GM12891 (cell line): ENCODE measurements around the gene DLGAP1.

Source experiments
- DNase-seq: peaks from one replicate; pipeline ENCODE4 v3.0.0; 2011; ENCODE audit warnings: low spot score; ENCODE audit not compliant: insufficient read length
- FAIRE-seq: peaks from 2 replicates; lab custom pipeline; 2011; peaks lifted over from hg19 to GRCh38; lab: Jason Lieb, UNC
- PAX5 ChIP-seq: IDR thresholded peaks from 2 replicates; pipeline ENCODE4 v1.6.1; 2011; ENCODE audit warnings: low read length, moderate library complexity, mild to moderate bottlenecking; ENCODE audit not compliant: insufficient read depth, severe bottlenecking
- POLR2A ChIP-seq: IDR thresholded peaks from 2 replicates; pipeline ENCODE4 v1.6.1; 2011; ENCODE audit warnings: low read depth, low read length, control low read depth
- POLR2AphosphoS5 ChIP-seq: IDR thresholded peaks from 2 replicates; pipeline ENCODE4 v1.6.1; 2011; ENCODE audit warnings: low read depth, low read length, control low read depth
- POU2F2 ChIP-seq: IDR thresholded peaks from 2 replicates; pipeline ENCODE4 v1.6.1; 2011; ENCODE audit warnings: low read depth, mild to moderate bottlenecking, control low read depth, low read length, moderate library complexity
- SPI1 ChIP-seq: IDR thresholded peaks from 2 replicates; pipeline ENCODE4 v1.6.1; 2011; ENCODE audit warnings: low read depth, low read length, control low read depth
- TAF1 ChIP-seq: IDR thresholded peaks from 2 replicates; pipeline ENCODE4 v1.6.1; 2011; ENCODE audit warnings: low read depth, low read length, control low read depth

Gene DLGAP1

GRCh38 chr18:4248686-4249085, 206.4 kb downstream of the DLGAP1 start:
- TF ChIP-seq PAX5 (no peak), SPI1 (no peak), TAF1 (no peak), POLR2AphosphoS5 (no peak), POU2F2 (no peak), POLR2A (no peak)
- DNase-seq, result no peak
- FAIRE-seq, result no peak

GRCh38 chr18:4246374-4246773, 208.7 kb downstream of the DLGAP1 start:
- FAIRE-seq (no peak), DNase-seq (no peak)
- TF ChIP-seq TAF1 (no peak), POU2F2 (no peak)

- no peak for DNase-seq
- TF ChIP-seq POLR2A (no peak), SPI1 (no peak), PAX5 (no peak), TAF1 (no peak), POLR2AphosphoS5 (no peak), POU2F2 (no peak)
- FAIRE-seq, result no peak
Measured at GRCh38 chr18:4245456-4245855, 209.7 kb downstream of the DLGAP1 start.

- DNase-seq, result no peak
- TF ChIP-seq POLR2A (no peak), TAF1 (no peak), PAX5 (no peak), POLR2AphosphoS5 (no peak), POU2F2 (no peak), SPI1 (no peak)
- FAIRE-seq, result no peak
Measured at GRCh38 chr18:4242431-4243161, 212.5 kb downstream of the DLGAP1 start.

GRCh38 chr18:4241090-4241617, 214.0 kb downstream of the DLGAP1 start:
- FAIRE-seq (no peak), DNase-seq (no peak)
- TF ChIP-seq SPI1, result no peak
- TF ChIP-seq TAF1, result no peak

- no peak for TF ChIP-seq POLR2AphosphoS5
- no peak for TF ChIP-seq TAF1
- no peak for TF ChIP-seq POLR2A
- TF ChIP-seq SPI1, result no peak
- TF ChIP-seq POU2F2, result no peak
- TF ChIP-seq PAX5, result no peak
- DNase-seq, result no peak
- FAIRE-seq, result no peak
Measured at GRCh38 chr18:4238966-4239365, 216.1 kb downstream of the DLGAP1 start.

- no peak for FAIRE-seq
- DNase-seq, result no peak
- TF ChIP-seq SPI1 (no peak), POLR2A (no peak), POLR2AphosphoS5 (no peak), TAF1 (no peak)
Measured at GRCh38 chr18:4237664-4238041, 217.5 kb downstream of the DLGAP1 start.

GRCh38 chr18:4236940-4237663, 218.0 kb downstream of the DLGAP1 start:
- DNase-seq, result no peak
- no peak for FAIRE-seq
- TF ChIP-seq POU2F2 (no peak), SPI1 (no peak), POLR2A (no peak), POLR2AphosphoS5 (no peak), TAF1 (no peak), PAX5 (no peak)

GRCh38 chr18:4233468-4233867, 221.6 kb downstream of the DLGAP1 start:
- FAIRE-seq (no peak), DNase-seq (no peak)
- TF ChIP-seq POLR2A, result no peak
- TF ChIP-seq TAF1, result no peak
- TF ChIP-seq POU2F2, result no peak
- no peak for TF ChIP-seq POLR2AphosphoS5
- no peak for TF ChIP-seq SPI1

- FAIRE-seq, result no peak
- no peak for DNase-seq
- TF ChIP-seq POLR2A (no peak), TAF1 (no peak), POLR2AphosphoS5 (no peak), SPI1 (no peak), POU2F2 (no peak), PAX5 (no peak)
Measured at GRCh38 chr18:4232656-4233055, 222.5 kb downstream of the DLGAP1 start.
